Hematopoietic multipotent progenitor cell treated with erythropoietin and hydrocortisone succinate and interleukin-3 and kit ligand, for 6 days (in vitro differentiated cells): ENCODE measurements around the gene FAM200A.
"Not testable (repeated sequence)": the region's sequence is repeated elsewhere in the genome, so short reads cannot be mapped to it uniquely, and the experiment has no call there.

Source experiments
- DNase-seq: peaks from one replicate; pipeline ENCODE4 v3.0.0-alpha.2; 2015

FAM200A gene

GRCh38 chr7:99558306-99559174 lies 6.6 kb upstream of the FAM200A start, which contains the start of gene ZNF655:
Gene ZNF655 (plus strand): TSS chr7:99558642. CDS start chr7:99560560, 1,918 bp downstream.
- DNase-seq, result peak; percentile 91

- DNase-seq, result no peak
Observed at GRCh38 chr7:99557940-99558305, 6.0 kb upstream of the FAM200A start.

GRCh38 chr7:99557196-99557607 lies 5.3 kb upstream of the FAM200A start:
- peak; percentile 28 for DNase-seq

- no peak for DNase-seq
Observed at GRCh38 chr7:99554939-99555338, 3.0 kb upstream of the FAM200A start.

- DNase-seq, result no peak
Observed at GRCh38 chr7:99553039-99553438, 1.1 kb upstream of the FAM200A start.

- peak; percentile 31 for DNase-seq
Observed at GRCh38 chr7:99551334-99551733, 580 bp downstream of the FAM200A start.

GRCh38 chr7:99549545-99549944 lies 2.4 kb downstream of the FAM200A start:
- DNase-seq, result not testable (repeated sequence)

GRCh38 chr7:99545308-99545707 lies 6.6 kb downstream of the FAM200A start:
- DNase-seq, result not testable (repeated sequence)

GRCh38 chr7:99543916-99544315 lies 8.0 kb downstream of the FAM200A start:
- DNase-seq, result no peak

- no peak for DNase-seq
Observed at GRCh38 chr7:99543081-99543671, 8.7 kb downstream of the FAM200A start.

GRCh38 chr7:99541212-99541611 lies 10.7 kb downstream of the FAM200A start:
- no peak for DNase-seq

GRCh38 chr7:99540542-99540941 lies 11.4 kb downstream of the FAM200A start:
- no peak for DNase-seq

GRCh38 chr7:99539213-99539811 lies 12.6 kb downstream of the FAM200A start:
- no peak for DNase-seq

GRCh38 chr7:99535667-99536066 lies 16.2 kb downstream of the FAM200A start:
- DNase-seq, result no peak

GRCh38 chr7:99531354-99531765 lies 20.6 kb downstream of the FAM200A start:
- no peak for DNase-seq

GRCh38 chr7:99525713-99526440 lies 26.0 kb downstream of the FAM200A start:
- DNase-seq, result peak; percentile 66

GRCh38 chr7:99521399-99521798 lies 30.5 kb downstream of the FAM200A start:
- no peak for DNase-seq

- DNase-seq, result no peak
Observed at GRCh38 chr7:99514050-99514449, 37.9 kb downstream of the FAM200A start.

GRCh38 chr7:99505324-99505662 lies 46.6 kb downstream of the FAM200A start:
- no peak for DNase-seq

GRCh38 chr7:99504603-99505323 lies 47.2 kb downstream of the FAM200A start, which contains the start of gene ZKSCAN5:
Gene ZKSCAN5 (plus strand): TSS chr7:99504662. CDS start chr7:99506045, 1,383 bp downstream.
- peak; percentile 98 for DNase-seq

- no peak for DNase-seq
Observed at GRCh38 chr7:99504281-99504602, 47.7 kb downstream of the FAM200A start.

- DNase-seq, result peak; percentile 36
Observed at GRCh38 chr7:99501236-99501635, 50.7 kb downstream of the FAM200A start.

- DNase-seq, result peak; percentile 17
Observed at GRCh38 chr7:99500637-99501009, 51.3 kb downstream of the FAM200A start.
